PC-3 (cell line): ENCODE results near the gene LRPAP1. TPM values are rescaled to one million over a fixed set of nuclear protein-coding genes. Genes with fewer than 3 reads are reported as not detected.

Experiments
- ATAC-seq: fragments of 200-7000 bp; cut with Tn5 transposase; 2 replicates; pipeline ENCODE4 v1.9.1; 2020; ENCODE audit warnings: mild to moderate bottlenecking, moderate library complexity
- BruUV-seq: library from RNA; stranded (reverse); fragments of 400-500 nt; replicated peaks from 2 replicates; lab custom pipeline; 2021; lab: Mats Ljungman, UMichigan
- CTCF ChIA-PET: fragments of 300-600 bp; sonication (Branson Sonifier 250); formaldehyde crosslinking; loops from one replicate; lab custom pipeline; 2022; ENCODE audit warnings: antibody characterized with exemption; lab: Charles Lee
- POLR2A ChIA-PET: fragments of 300-600 bp; sonication (Branson Sonifier 250); formaldehyde crosslinking; loops from one replicate; lab custom pipeline; 2022; ENCODE audit warnings: antibody characterized with exemption; ENCODE audit not compliant: unreplicated experiment; lab: Charles Lee
- DNase-seq: peaks from one replicate; pipeline ENCODE4 v3.0.0-alpha.2; 2015
- H2AFZ ChIP-seq: fragments of 300-600 bp; sonication (generic); 2 replicates; pipeline ENCODE4 v1.6.0; 2016; ENCODE audit warnings: antibody characterized with exemption, low read length
- H3F3A ChIP-seq: fragments of 300-600 bp; sonication (generic); one replicate; pipeline ENCODE4 v1.6.0; 2017; ENCODE audit warnings: antibody characterized with exemption, low read length, control low read depth, mild to moderate bottlenecking; ENCODE audit not compliant: unreplicated experiment
- H3K27ac ChIP-seq: fragments of 300-600 bp; sonication (generic); 2 replicates; pipeline ENCODE4 v1.5.1; 2016; ENCODE audit warnings: mild to moderate bottlenecking, low read length
- H3K27me3 ChIP-seq: fragments of 300-600 bp; sonication (generic); 2 replicates; pipeline ENCODE4 v1.6.1; 2016; ENCODE audit warnings: low read length, mixed read lengths
- H3K36me3 ChIP-seq: fragments of 300-600 bp; sonication (generic); 2 replicates; pipeline ENCODE4 v1.6.1; 2016; ENCODE audit warnings: low read depth, mixed run types, low read length, mixed read lengths
- H3K4me1 ChIP-seq: fragments of 300-600 bp; sonication (generic); 2 replicates; pipeline ENCODE4 v1.5.1; 2016; ENCODE audit warnings: low read length; ENCODE audit not compliant: insufficient read depth
- H3K4me2 ChIP-seq: fragments of 300-600 bp; sonication (generic); 2 replicates; pipeline ENCODE4 v1.6.0; 2016; ENCODE audit warnings: low read length
- H3K4me3 ChIP-seq: fragments of 300-600 bp; sonication (generic); 2 replicates; pipeline ENCODE4 v1.5.1; 2016; ENCODE audit warnings: mild to moderate bottlenecking, low read length, mixed read lengths
- H3K79me2 ChIP-seq: fragments of 300-600 bp; sonication (generic); 2 replicates; pipeline ENCODE4 v1.6.1; 2017; ENCODE audit warnings: low read length, mixed read lengths
- H3K9ac ChIP-seq: fragments of 300-600 bp; sonication (generic); 2 replicates; pipeline ENCODE4 v1.6.0; 2016; ENCODE audit warnings: mild to moderate bottlenecking, low read length
- H3K9me2 ChIP-seq: fragments of 300-600 bp; sonication (generic); replicated peaks from 2 replicates; pipeline ENCODE4 v1.6.1; 2016; ENCODE audit warnings: mixed run types, low read length, mixed read lengths
- H3K9me3 ChIP-seq: fragments of 300-600 bp; sonication (generic); 2 replicates; pipeline ENCODE4 v1.6.1; 2016; ENCODE audit warnings: low read length, mixed read lengths
- H4K20me1 ChIP-seq: fragments of 300-600 bp; sonication (generic); 2 replicates; pipeline ENCODE4 v1.6.1; 2016; ENCODE audit warnings: low read length, mixed read lengths
- EZH2 ChIP-seq: fragments of 300-600 bp; sonication (generic); IDR thresholded peaks from one replicate; pipeline ENCODE4 v1.6.1; 2017; ENCODE audit warnings: antibody characterized with exemption, mild to moderate bottlenecking, low read length; ENCODE audit not compliant: unreplicated experiment
- EZH2phosphoT487 ChIP-seq: fragments of 300-600 bp; sonication (generic); IDR thresholded peaks from 2 replicates; pipeline ENCODE4 v1.6.1; 2018; ENCODE audit warnings: mild to moderate bottlenecking, antibody characterized with exemption, low read length, borderline replicate concordance
- intact Hi-C: fragments of 100-400 bp; cut with micrococcal nuclease; formaldehyde crosslinking; loops from 2 replicates; pipeline ENCODE4 v1.9.0; 2023
- total RNA-seq: library from RNA; depleted of rRNA; stranded (reverse); fragments of >200 nt; gene quantifications from 2 replicates; pipeline ENCODE4 v1.2.3, GENCODE V29; 2014
- TF ChIP-seq, protein P1 (sequence below): fragments of 300-600 bp; sonication (generic); conservative IDR thresholded peaks from 2 replicates; pipeline ENCODE4 v1.5.1; 2017; ENCODE audit warnings: antibody characterized with exemption, low read depth, mild to moderate bottlenecking, low read length

The LRPAP1 gene
- total RNA-seq, 1 experiment from 2014 or later, result 133 TPM

GRCh38 chr4:3522326-3522640, 9.9 kb downstream of the LRPAP1 start:
- Histone ChIP-seq H3F3A (no peaks in the 10 kb centered on the region), H3K27me3 (no peaks in the 10 kb centered on the region), H3K27ac (no peak overlapping the region), H3K9me2 (no peaks in the 10 kb centered on the region), H3K36me3 (no peaks in the 10 kb centered on the region; the same call in 1 of the 2 replicates), H4K20me1 (no peaks in the 10 kb centered on the region), H2AFZ (no peak overlapping the region), H3K4me3 (no peak overlapping the region), H3K79me2 (no peaks in the 10 kb centered on the region), H3K4me2 (no peak overlapping the region), H3K9me3 (no peaks in the 10 kb centered on the region), H3K4me1 (no peaks in the 10 kb centered on the region), H3K9ac (no peak overlapping the region)
- DNase-seq (no peak), ATAC-seq (no peak)
- POLR2A ChIA-PET, result no interaction called here
- no TSS peak for BruUV-seq
- TF ChIP-seq, protein P1, sequence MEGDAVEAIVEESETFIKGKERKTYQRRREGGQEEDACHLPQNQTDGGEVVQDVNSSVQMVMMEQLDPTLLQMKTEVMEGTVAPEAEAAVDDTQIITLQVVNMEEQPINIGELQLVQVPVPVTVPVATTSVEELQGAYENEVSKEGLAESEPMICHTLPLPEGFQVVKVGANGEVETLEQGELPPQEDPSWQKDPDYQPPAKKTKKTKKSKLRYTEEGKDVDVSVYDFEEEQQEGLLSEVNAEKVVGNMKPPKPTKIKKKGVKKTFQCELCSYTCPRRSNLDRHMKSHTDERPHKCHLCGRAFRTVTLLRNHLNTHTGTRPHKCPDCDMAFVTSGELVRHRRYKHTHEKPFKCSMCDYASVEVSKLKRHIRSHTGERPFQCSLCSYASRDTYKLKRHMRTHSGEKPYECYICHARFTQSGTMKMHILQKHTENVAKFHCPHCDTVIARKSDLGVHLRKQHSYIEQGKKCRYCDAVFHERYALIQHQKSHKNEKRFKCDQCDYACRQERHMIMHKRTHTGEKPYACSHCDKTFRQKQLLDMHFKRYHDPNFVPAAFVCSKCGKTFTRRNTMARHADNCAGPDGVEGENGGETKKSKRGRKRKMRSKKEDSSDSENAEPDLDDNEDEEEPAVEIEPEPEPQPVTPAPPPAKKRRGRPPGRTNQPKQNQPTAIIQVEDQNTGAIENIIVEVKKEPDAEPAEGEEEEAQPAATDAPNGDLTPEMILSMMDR, result no peak
- no peak for TF ChIP-seq EZH2phosphoT487
- no peak for TF ChIP-seq EZH2
- CTCF ChIA-PET, result no interaction called here
- intact Hi-C loops, result no loop called here

GRCh38 chr4:3521621-3522325, 10.4 kb downstream of the LRPAP1 start:
- intact Hi-C loops, result no loop called here
- H3K27me3 ChIP-seq, result no peaks in the 10 kb centered on the region
- no peak overlapping the region for H3K4me3 ChIP-seq
- ChIA-PET POLR2A (no interaction called here), CTCF (interaction anchor here (0.5 kb wide), 1 partner anchor 41 kb away, joined by 3 read pairs; no protein-coding TSS in a partner anchor)
- no peak overlapping the region for H3K4me2 ChIP-seq
- no peak for DNase-seq
- no peaks in the 10 kb centered on the region for H3K9me2 ChIP-seq
- no peaks in the 10 kb centered on the region for H3F3A ChIP-seq
- no peaks in the 10 kb centered on the region for H3K4me1 ChIP-seq
- no peak overlapping the region for H3K9ac ChIP-seq
- TF ChIP-seq EZH2 (no peak), EZH2phosphoT487 (no peak)
- TF ChIP-seq, protein P1, result no peak
- H3K27ac ChIP-seq, result no peak overlapping the region
- no peaks in the 10 kb centered on the region; the same call in 1 of the 2 replicates for H3K36me3 ChIP-seq
- H4K20me1 ChIP-seq, result no peaks in the 10 kb centered on the region
- no peaks in the 10 kb centered on the region for H3K9me3 ChIP-seq
- ATAC-seq, result no peak
- no peaks in the 10 kb centered on the region for H3K79me2 ChIP-seq
- no TSS peak for BruUV-seq
- H2AFZ ChIP-seq, result no peak overlapping the region
